K562 (cell line): ENCODE data around the gene GEMIN4. TPM values are rescaled to one million over a fixed set of nuclear protein-coding genes. Genes with fewer than 3 reads are reported as not detected.

Source experiments
- ATAC-seq: fragments of 200-7000 bp; cut with Tn5 transposase; 3 replicates; pipeline ENCODE4 v1.9.1; 2020; ENCODE audit warnings: moderate library complexity
- BruUV-seq: library from RNA; stranded (reverse); fragments of 400-500 nt; replicated peaks from 2 replicates; lab custom pipeline; 2021; lab: Mats Ljungman, UMichigan
- CTCF ChIA-PET: fragments of 300-600 bp; formaldehyde crosslinking; extraction: SDS; loops from one replicate; lab custom pipeline; 2021; ENCODE audit warnings: low intra/inter-chr PET ratio; lab: Yijun Ruan, JAX
- POLR2A ChIA-PET: fragments of 300-600, 350-650 bp; sonication (Branson Sonifier 250); formaldehyde crosslinking; extraction: SDS; loops from one replicate; lab custom pipeline; 2021; ENCODE audit warnings: antibody characterized with exemption, inconsistent platforms; lab: Yijun Ruan, JAX
- DNase-seq, 4 experiments: peaks; one replicate each; pipeline versions ENCODE4 v3.0.0 to v3.0.0-alpha.2; 2011 to 2018; ENCODE audit warnings: low spot score in 3 of 4, mixed read lengths in 3 of 4; ENCODE audit errors: extremely low read depth in 1 of 4
- FAIRE-seq: peaks from 2 replicates; lab custom pipeline; 2011; peaks lifted over from hg19 to GRCh38; lab: Jason Lieb, UNC
- H2AFZ ChIP-seq: 2 replicates; pipeline ENCODE4 v1.6.0; 2011; ENCODE audit warnings: low read depth, low read length, control low read depth, inconsistent platforms
- H3K27ac ChIP-seq: fragments of 200-600 bp; 3 replicates; pipeline ENCODE4 v1.8.0; 2011; ENCODE audit warnings: low read depth, mild to moderate bottlenecking, control low read depth, inconsistent platforms, low read length, moderate library complexity, mixed read lengths; ENCODE audit errors: extremely low read depth
- H3K27me3 ChIP-seq, 2 experiments: fragments of 300-600 bp in 1 of 2; 2 replicates in 1 of 2; 3 replicates in 1 of 2; pipeline versions ENCODE4 v1.6.0 to v1.8.0; 2011; ENCODE audit warnings: inconsistent platforms in 2 of 2, low read length in 2 of 2, mild to moderate bottlenecking in 1 of 2, mixed read lengths in 1 of 2, moderate library complexity in 1 of 2; ENCODE audit not compliant: control insufficient read depth in 2 of 2, insufficient read depth in 2 of 2
- H3K36me3 ChIP-seq: fragments of 300-600 bp; 3 replicates; pipeline ENCODE4 v1.8.0; 2011; ENCODE audit warnings: mild to moderate bottlenecking, low read length, inconsistent platforms; ENCODE audit not compliant: control insufficient read depth, insufficient read depth
- H3K4me1 ChIP-seq, 2 experiments: fragments of 200-600 bp in 1 of 2; replicated peaks in 1 of 2; 2 replicates in 1 of 2; 3 replicates in 1 of 2; pipeline versions ENCODE4 v1.5.1 to v1.8.0; 2011; ENCODE audit warnings: inconsistent platforms in 2 of 2, low read length in 2 of 2, mild to moderate bottlenecking in 1 of 2, mixed read lengths in 1 of 2, moderate library complexity in 1 of 2; ENCODE audit not compliant: control insufficient read depth in 2 of 2, insufficient read depth in 2 of 2
- H3K4me2 ChIP-seq: 2 replicates; pipeline ENCODE4 v1.6.1; 2011; ENCODE audit warnings: low read length, control low read depth, inconsistent platforms, mixed read lengths; ENCODE audit not compliant: insufficient read depth
- H3K4me3 ChIP-seq: fragments of 200-600 bp; sonication (generic), shearing (Covaris generic); 2 replicates; pipeline ENCODE4 v1.5.1; 2016; ENCODE audit warnings: control low read depth, inconsistent platforms
- H3K79me2 ChIP-seq: fragments of 200-600 bp; 3 replicates; pipeline ENCODE4 v1.8.0; 2011; ENCODE audit warnings: low read length, inconsistent platforms; ENCODE audit not compliant: control insufficient read depth, insufficient read depth
- H3K9ac ChIP-seq, 2 experiments: 2 replicates each; pipeline versions ENCODE4 v1.6.0 to v1.6.1; 2011; ENCODE audit warnings: low read depth in 2 of 2, low read length in 2 of 2, control low read depth in 1 of 2, inconsistent platforms in 1 of 2, mild to moderate bottlenecking in 1 of 2, mixed read lengths in 1 of 2; ENCODE audit not compliant: insufficient read depth in 1 of 2
- H3K9me1 ChIP-seq: one replicate; pipeline ENCODE4 v1.6.0; 2011; ENCODE audit warnings: inconsistent platforms, mild to moderate bottlenecking, low read length, moderate library complexity; ENCODE audit not compliant: control insufficient read depth, insufficient read depth
- H3K9me3 ChIP-seq: replicated peaks from 2 replicates; pipeline ENCODE4 v1.5.1; 2011; ENCODE audit warnings: low read depth, low read length, inconsistent platforms; ENCODE audit not compliant: control insufficient read depth, insufficient read depth
- H4K20me1 ChIP-seq: replicated peaks from 2 replicates; pipeline ENCODE4 v1.6.1; 2011; ENCODE audit warnings: low read length, inconsistent platforms, mixed read lengths; ENCODE audit not compliant: control insufficient read depth, insufficient read depth
- NR2C1 ChIP-seq, 2 experiments: fragments of 450-650 bp; IDR thresholded peaks; 2 replicates each; pipeline ENCODE4 v1.6.1; 2017; ENCODE audit warnings: mild to moderate bottlenecking in 2 of 2, antibody characterized with exemption in 1 of 2, inconsistent platforms in 1 of 2, missing compliant biosample characterization in 1 of 2, missing genetic modification characterization in 1 of 2
- NR3C1 ChIP-seq: sonication (generic); formaldehyde crosslinking; IDR thresholded peaks from 2 replicates; pipeline ENCODE4 v1.8.1; 2022; ENCODE audit warnings: missing genetic modification reagents
- U2AF1 ChIP-seq: fragments of 200-400 bp; formaldehyde crosslinking; optimal IDR thresholded peaks from 2 replicates; pipeline ENCODE3; 2017; ENCODE audit warnings: mild to moderate bottlenecking, low read depth, low read length, moderate library complexity
- WGBS: fragments of 100-300 bp; shearing (Covaris generic); methylation state at CpG from one replicate; pipeline ENCODE4 v1.1.6; 2016; ENCODE audit warnings: low coverage, mixed read lengths; ENCODE audit not compliant: insufficient coverage; ENCODE audit errors: missing lambda C conversion rate; 5-methylcytosine and 5-hydroxymethylcytosine counted together
- in situ Hi-C: fragments of 300-500 bp; cut with MboI; formaldehyde crosslinking; loops from 4 replicates; pipeline ENCODE4 v1.15.0; 2018; ENCODE audit warnings: inconsistent platforms, mixed read lengths
- intact Hi-C: fragments of 100-400 bp; cut with micrococcal nuclease; formaldehyde crosslinking; loops from 2 replicates; pipeline ENCODE4 v1.14.2; 2022
- polyA plus RNA-seq, 8 experiments: library from polyadenylated mRNA; depleted of rRNA in 4 of 8; stranded (reverse) in 5 of 8; unstranded in 3 of 8; fragments of >200 nt; fragmentation: Nextera tagmentation in 2 of 8; fragmentation: Illumina TruSeq in 1 of 8; extraction: Ambion mirVana in 2 of 8; extraction: Trizol in 1 of 8; gene quantifications; 2 replicates each; pipeline versions ENCODE4 v1.2.1 to v1.2.3, GENCODE V29; 2011 to 2014; ENCODE audit warnings: inconsistent platforms in 1 of 8, missing spikeins in 1 of 8
- total RNA-seq, 7 experiments: library from RNA; depleted of rRNA in 6 of 7; stranded (reverse); fragments of >200 nt in 6 of 7; fragmentation: Illumina TruSeq in 2 of 7; extraction: Trizol in 2 of 7; gene quantifications; 2 replicates each; pipeline versions ENCODE4 v1.2.1 to v1.2.3, GENCODE V29; 2011 to 2021; ENCODE audit warnings: low replicate concordance in 1 of 7
- TF ChIP-seq, protein P1 (sequence below): sonication (generic); IDR thresholded peaks from 2 replicates; pipeline ENCODE4 v1.6.1; 2016

The GEMIN4 gene
- total and polyA plus RNA-seq, 9 of the 15 experiments (the other 6 are each of a cell fraction or from before 2014, with no cell fraction given): 1.8 to 42.5 (median 10.8) TPM

DNA sequence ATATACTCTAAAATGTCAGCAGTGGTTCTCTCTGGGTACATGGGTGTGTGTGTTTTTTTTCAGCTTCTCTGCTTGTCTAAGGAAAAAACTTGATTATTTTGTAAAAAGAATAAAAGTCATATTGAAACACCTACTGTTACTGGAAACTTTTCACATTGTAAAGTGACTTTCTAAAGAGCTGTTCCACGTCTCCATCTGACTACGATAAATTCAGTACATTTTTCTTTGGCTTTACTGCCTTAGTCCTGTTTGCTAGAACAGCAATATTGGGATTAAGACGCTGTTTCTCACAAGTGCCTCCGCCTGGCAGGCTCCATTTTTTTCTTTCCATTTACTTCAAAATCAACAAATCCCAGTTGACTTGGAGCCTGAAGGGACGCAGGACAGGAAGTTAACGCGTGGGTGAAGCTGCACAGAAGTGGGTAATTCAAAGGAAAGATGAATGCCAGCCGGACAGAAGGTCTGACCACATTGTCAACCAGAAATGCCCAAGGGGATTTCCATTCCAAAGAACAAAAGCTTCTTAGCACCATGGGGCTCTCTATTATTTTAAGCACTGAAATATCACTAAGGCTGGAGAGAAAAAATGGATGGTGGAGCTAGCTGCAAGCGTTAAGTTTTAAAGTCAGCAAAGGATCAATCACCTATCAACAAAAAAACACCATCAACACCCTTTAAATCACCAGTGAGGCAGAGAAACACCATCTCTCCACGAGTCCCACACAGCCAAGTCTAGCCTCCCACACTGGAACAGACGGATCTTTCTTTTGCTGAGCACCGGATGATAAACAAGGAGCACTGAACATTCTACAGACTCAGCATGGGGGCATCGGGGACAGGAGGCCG lies 21.6 kb upstream of the GEMIN4 start:
- in situ Hi-C loops: no loop called here
- CTCF ChIA-PET: no interaction called here
- no peaks in the 10 kb centered on the region for H3K9me3 ChIP-seq
- no TSS peak for BruUV-seq
- H3K4me1 ChIP-seq: no peaks in the 10 kb centered on the region
- H3K4me3 ChIP-seq: no peak overlapping the region
- TF ChIP-seq NR3C1: no peak
- TF ChIP-seq NR2C1 (IDR thresholded peaks at IDR 0.05): no peak
- TF ChIP-seq NR2C1 (tag; IDR thresholded peaks at IDR 0.05): no peak
- TF ChIP-seq, protein P1, sequence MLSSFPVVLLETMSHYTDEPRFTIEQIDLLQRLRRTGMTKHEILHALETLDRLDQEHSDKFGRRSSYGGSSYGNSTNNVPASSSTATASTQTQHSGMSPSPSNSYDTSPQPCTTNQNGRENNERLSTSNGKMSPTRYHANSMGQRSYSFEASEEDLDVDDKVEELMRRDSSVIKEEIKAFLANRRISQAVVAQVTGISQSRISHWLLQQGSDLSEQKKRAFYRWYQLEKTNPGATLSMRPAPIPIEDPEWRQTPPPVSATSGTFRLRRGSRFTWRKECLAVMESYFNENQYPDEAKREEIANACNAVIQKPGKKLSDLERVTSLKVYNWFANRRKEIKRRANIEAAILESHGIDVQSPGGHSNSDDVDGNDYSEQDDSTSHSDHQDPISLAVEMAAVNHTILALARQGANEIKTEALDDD: no peak
- TF ChIP-seq U2AF1: no peak
- TF ChIP-seq, all 486 proteins: peak for 0
- H3K4me2 ChIP-seq: no peak overlapping the region
- FAIRE-seq (no peak), ATAC-seq (no peak), DNase-seq (no peak)
- intact Hi-C loops: no loop called here
- H3K9ac ChIP-seq: no peak overlapping the region
- H2AFZ ChIP-seq: no peak overlapping the region
- peaks cover 92% of the 10 kb centered on the region for H3K36me3 ChIP-seq
- no peaks in the 10 kb centered on the region for H3K79me2 ChIP-seq
- H3K9me1 ChIP-seq: no peaks in the 10 kb centered on the region
- POLR2A ChIA-PET: no interaction called here
- no peaks in the 10 kb centered on the region for H4K20me1 ChIP-seq
- no peak overlapping the region for H3K27ac ChIP-seq
- 91% methylated on average over 12 of the region's 14 CpGs for WGBS
- H3K27me3 ChIP-seq: no peaks in the 10 kb centered on the region
